NCI-H1105 (cell line): ENCODE measurements around the gene FCGR3B.
"Not testable (repeated sequence)": the region's sequence is repeated elsewhere in the genome, so short reads cannot be mapped to it uniquely, and the experiment has no call there.

Source experiments
- DNase-seq: peaks from one replicate; lab custom pipeline; 2025; lab: John Stamatoyannopoulos, UW

FCGR3B gene

DNA sequence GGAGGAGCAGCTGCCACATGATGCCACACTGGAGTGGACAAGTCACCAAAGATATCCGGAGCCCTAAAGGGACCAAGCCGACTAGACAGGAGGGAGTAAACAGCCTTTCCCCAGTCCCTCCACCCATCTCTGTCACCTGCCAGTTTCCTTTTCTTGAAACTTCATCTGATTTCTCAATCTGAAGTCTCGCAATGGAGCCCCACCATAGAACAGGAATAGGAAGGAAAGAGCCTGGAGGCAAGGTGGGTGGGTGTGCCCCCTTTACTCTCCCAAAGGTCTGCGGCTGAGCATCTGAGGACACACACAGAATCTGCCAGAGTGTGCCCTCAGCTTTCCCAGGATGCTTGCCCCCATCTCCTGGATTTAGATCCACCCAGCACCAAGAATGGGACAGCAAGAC lies at the start of gene FCGR3B:
Gene FCGR3B (minus strand): TSS at position 101 of the 400 bp plus-strand sequence. CDS start 82 bp downstream, at position 19.
- no peak for DNase-seq

DNA sequence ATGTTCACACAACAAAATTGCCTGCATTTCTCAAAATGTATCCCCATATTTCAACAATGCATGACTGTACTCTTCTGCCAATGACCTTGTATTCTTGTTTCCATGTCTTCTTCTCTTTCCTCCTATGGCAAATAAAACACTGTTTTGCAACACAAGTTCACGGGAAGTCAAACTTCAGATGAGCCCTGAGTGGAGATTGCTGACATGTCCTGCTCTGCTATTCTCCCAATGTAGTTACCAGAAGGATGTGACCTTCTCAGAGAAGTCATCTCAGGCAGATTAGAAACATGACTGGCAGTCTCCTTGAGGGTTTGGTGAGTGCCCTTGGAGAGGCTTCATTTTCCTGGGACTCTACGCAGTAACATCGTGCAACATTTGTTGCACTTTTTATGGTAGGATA lies 47.5 kb upstream of the FCGR3B start:
- DNase-seq = no peak

DNA sequence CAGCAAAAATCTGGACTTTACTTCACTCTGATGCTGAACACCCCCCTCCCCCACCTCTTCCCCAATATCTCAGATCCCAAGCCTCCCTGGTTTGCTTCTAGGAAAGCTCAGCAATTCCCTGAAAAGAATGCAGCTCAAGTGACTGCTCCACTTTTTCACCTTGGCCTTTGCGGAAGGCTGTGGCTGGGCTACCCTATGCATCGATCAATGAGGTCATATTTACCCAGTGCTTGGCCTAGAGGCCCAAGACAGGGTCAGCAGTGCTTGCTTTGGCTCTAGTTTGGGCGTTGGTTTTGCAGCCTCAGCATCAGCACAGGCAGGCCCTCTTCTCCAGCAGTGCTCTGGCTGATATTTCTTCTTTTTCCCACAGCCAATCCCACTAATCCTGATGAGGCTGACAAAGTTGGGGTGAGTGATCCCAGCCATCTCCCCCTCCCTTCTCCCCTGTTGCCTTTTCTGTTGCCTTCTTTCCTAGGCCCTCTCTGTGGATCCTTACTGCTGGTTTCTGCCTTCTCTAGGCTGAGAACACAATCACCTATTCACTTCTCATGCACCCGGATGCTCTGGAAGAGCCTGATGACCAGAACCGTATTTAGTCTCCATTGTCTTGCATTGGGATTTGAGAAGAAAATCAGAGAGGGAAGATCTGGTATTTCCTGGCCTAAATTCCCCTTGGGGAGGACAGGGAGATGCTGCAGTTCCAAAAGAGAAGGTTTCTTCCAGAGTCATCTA lies 46.1 kb upstream of the FCGR3B start:
- no peak for DNase-seq

DNA sequence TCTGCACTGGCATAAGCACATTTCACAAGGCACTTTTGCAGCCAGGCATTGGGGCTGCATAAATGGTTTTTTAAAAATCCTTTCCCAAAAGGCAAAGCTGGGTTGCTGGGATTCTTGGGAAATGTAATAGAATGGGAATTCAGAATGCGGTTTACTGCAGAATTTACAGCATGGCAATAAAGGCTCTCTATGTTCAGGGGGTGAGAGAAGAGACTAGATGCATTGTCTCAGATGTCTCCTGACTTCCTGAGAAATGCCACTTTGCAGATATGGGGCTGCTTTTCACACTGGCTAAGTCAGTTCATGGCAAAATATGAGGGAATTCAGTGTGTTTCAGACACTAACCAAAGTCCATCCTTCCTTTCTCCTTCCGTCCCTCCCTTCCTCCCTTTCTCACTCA lies 45.5 kb upstream of the FCGR3B start:
- DNase-seq = no peak

DNA sequence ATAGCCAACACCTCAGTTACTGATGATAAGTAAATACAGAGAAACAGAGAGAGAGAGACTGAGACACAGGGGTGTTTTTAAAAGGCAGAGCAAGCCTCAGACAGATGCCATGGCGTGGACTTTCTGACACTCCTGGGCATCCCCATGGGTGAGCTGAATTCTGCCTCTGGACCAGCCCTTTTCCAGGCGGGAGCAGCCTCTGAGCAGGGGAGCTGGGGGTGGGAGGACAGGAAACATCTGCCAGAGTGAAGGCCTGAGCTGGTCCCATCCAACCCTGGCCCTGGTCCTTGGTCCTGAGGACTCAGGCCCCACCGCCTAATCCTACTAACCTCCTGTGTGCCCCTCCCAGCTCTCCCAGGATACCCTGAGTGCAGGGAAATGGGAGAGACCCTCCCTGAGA lies 43.9 kb upstream of the FCGR3B start:
- not testable (repeated sequence) for DNase-seq

DNA sequence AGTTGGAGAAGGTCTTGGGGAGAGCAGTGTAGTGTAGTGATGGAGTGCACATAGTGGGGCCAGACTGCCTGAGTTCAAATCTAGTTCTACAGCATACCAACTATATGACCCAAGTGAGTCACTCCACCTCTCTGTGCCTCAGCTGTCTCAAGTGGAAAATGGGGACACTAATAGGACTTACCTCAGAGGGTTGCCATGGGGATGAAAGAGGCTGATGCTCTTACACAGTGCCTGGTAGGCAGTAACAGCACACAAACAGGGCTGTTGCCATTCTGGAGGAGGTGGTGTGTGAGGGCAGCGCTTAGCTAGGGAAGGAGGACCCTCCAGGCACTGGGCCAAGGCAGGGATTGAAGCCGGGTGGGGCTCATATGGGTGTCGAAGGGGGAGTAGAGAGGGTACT lies 43.5 kb upstream of the FCGR3B start:
- DNase-seq = not testable (repeated sequence)

DNA sequence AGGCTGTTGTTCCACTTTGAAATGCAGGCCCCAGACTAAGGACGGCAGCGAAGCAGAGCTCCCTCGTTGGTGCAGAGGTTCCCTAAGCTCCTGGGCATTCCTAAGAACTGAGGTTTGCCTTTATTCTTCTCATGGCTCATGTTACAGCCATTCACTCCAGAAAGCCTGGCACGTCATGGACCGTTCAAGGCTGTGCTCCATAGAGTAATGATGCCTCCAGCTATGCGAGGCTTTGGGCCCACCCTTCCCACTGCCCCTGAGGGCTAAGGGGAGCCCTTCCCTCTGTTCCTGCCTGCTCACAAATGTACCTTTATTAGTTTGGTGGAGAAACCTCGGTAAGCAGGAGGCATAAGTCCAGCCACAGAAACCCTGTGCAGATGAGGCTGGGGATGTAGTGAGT lies 42.5 kb upstream of the FCGR3B start:
- not testable (repeated sequence) for DNase-seq

DNA sequence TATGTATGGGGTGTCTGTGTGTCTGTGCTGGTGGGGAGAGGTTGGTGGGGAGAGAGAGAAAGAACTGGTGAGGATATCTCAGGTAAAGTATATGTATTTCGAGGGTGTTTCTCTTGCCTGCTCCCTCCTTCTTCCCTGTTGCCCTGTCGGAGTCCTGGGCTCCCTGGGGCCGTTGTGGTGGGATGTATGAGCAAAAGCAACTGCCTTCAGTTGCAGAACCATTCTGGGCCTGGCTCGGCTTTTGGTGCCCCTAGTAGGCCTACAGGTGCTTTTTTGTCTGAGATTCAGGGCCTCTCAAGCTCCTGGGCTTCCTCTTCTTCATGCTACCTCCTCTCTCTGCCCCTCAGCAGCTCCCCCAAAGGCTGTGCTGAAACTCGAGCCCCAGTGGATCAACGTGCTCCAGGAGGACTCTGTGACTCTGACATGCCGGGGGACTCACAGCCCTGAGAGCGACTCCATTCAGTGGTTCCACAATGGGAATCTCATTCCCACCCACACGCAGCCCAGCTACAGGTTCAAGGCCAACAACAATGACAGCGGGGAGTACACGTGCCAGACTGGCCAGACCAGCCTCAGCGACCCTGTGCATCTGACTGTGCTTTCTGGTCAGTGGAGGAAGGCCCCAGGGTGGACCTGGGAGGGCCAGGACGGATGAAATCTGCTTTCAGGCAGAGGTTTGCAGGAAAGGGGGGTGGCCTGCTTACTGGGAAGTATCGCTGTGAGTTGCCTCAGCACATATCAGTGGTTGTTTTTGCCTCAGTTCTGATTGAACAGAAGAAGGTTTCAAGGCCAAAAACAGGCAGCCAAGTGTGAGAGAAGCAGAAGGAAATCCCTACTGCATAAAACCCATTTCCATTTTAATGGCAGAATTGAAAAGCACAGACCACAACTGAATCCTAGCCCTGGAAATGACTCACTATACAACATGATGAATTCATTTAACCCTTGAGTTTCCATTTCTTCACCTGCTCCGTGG lies 40.4 kb upstream of the FCGR3B start:
- DNase-seq = not testable (repeated sequence)

DNA sequence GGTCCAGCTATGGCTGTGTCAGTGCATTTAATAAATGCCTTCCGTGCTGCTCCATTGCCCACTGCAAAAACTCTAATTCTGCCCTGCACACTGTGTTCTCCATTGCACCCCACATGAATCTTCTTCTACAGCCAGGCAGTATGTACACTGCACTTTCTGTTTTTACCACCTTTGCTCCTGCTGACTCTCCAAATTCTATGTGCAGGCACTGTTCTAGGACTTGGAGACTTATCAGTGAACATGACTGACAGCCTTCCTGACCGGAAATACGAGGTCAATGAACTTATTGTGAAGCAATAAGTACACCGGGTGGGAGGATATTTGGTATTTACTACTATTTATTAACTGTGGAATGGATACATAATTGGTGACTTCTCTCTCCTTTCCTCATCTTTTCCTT lies 33.7 kb upstream of the FCGR3B start:
- DNase-seq = not testable (repeated sequence)

DNA sequence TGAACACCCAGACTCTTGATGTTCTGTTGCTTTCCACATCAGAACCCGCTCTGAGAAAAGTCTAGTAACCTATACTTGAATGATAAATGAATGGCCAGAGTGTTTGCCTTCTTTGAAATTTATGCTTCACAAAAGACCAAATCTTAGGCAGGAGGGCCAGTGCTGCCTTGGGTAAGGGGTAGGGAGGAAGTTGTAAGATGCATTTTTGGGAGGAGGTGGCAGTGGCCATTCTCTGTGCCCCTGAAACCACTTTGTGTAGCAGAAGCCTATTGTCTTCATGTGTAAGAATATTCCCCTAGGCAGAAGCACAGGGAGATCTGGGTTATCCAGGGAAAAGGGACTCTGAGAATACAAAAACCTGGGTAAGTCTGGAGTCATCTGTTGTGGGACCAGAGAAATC lies 32.6 kb upstream of the FCGR3B start:
- not testable (repeated sequence) for DNase-seq

DNA sequence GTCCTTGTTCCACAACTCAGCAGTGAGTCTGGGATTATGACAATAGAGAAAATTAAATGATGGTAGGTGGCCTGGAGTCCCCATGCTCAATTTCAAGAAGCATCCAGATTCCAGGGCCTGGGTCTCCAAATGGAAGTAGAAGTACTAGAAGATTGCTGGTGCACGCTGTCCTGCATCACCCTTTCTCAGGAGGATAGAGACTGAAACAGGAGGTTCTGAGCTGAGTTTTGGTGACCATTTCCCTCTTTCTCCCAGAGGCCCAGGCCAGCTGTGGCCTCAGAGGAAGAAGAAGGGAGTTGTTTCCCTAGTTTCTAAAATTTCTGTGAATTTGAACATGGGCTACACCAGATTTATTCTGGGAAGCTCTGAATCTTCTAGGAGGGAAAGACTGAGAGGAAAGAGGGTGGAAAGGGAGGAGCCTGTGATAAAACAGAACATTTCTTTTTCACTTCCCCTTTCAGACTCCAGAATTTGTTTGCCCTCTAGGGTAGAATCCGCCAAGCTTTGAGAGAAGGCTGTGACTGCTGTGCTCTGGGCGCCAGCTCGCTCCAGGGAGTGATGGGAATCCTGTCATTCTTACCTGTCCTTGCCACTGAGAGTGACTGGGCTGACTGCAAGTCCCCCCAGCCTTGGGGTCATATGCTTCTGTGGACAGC lies 31.8 kb upstream of the FCGR3B start, which contains the start of gene FCGR2B:
Gene FCGR2B (plus strand): TSS at position 460 of the 656 bp plus-strand sequence. CDS start 99 bp downstream, at position 559.
- DNase-seq = not testable (repeated sequence)

DNA sequence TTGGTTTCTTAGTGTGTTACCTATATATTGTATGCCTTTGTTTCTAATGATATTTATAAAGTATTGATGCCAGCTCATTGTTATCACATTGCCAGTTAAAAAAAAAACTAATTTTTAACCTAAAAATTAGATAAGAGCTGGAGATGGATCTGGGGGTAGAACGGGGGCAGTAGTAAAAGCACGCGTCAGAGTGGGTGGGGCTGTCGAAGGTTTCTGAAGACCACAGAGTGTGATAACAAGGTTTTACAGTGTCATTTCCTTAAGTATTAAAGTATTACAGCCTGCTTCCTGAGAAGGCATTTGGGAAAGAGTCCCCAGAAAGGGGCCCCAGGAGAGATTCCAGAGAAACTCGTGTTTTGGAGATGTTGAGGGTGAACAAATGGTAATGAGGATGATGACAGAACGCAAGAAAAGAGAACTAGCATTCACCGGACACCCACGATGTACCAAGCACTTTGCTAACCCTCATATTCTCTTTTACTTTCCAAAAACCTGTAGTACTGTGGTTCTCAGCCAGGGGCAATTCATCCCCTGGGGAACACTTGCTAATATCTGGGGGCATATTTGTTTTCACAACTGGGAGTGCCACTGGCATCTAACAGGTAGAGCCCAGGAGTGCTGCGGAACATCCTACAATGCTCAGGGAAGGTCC lies 30.8 kb upstream of the FCGR3B start:
- DNase-seq = not testable (repeated sequence)

DNA sequence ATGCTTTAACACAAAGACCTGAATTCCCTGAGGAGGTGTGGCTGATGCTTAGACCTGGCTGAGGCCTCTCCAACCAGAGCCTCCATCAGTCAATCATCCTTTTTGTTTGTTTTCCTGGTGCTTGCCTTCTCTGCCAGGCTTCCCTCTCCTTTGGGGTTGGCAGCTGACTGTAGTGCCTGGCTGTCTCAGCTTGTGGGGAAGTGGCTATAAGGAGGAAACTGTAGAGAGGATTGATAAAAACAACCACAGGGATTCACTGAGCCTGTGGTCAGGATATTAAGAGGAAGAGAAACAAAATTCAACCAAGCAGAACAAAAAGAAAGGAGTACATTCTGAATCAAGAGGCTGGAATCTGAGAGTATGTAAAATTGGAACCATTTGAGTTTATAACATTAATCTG lies 27.5 kb upstream of the FCGR3B start:
- not testable (repeated sequence) for DNase-seq

DNA sequence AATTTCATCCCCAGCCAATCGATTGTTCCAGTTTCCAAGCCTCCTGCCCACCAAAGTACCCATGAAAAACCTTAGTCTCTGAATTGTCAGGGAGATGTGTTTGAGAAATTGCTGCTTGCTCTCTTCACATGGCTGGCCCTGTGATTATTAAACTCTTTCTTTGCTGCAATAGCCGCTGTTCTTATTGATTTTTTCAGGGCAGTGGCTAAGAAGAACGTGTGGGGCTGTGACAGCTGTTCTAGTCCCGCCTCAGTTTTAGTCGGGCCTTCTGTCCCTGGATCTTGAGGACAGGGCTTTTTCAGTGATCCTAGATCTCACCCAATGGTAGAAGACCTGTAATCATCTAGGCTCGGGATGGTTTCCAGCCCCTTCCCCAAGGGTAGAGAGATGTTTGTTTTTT lies 23.0 kb upstream of the FCGR3B start:
- DNase-seq = not testable (repeated sequence)

DNA sequence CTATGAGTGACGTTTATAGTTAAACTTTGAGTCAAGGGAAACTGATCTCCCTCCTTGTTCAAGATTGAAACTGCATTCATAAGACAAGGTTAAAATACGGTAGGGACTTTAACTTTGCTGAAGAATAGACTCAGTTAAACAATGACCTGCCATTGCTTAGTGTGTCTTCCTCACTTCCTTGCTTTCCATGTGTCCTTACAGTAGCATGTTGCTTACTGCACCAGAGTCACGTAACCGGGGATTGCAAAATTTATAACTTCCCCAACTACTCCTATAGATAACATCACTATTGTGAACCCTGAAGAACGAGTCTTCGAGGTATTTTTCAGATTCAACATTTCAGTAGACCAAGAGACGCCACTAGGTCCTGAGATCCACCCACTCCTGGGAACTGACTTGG lies 22.6 kb upstream of the FCGR3B start:
- DNase-seq = not testable (repeated sequence)

DNA sequence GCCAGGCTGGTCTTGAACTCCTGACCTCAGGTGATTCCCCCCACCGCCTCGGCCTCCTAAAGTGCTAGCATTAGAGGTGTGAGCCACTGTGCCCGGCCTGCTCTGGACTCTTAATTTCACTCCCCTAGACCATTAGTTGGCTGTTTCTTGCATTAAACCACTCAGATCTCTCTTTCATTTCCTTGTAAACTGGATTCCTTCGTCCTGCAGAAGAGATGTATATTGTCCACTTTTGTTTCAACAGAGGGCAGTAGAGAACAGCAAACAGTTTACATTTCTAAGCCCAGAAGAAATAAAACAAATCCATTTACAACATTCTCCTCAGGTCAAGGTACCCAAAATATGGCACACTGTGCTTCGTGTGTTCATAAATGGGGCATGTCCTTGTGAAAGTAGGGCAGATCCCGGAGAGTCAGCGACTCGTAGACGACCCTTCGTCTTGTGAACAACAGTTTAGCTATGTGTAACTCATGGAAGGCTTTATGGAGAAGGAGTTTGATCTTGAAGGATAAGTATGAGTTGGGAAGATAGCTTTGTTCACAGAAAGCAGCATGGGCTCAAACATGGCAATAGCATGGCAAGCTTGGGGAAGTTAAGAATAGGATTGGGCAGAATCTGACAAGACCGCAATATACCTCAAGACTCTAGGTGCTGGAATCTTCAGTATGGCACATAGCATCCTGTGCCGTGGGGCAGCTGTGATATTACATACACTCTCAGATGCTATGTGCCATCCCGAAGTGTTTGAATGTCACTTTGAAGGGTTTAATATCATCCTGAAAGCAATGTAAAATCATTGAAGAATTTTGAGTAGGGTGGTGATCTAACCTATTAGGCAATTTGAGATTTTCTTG lies 16.8 kb upstream of the FCGR3B start:
- DNase-seq = not testable (repeated sequence)

DNA sequence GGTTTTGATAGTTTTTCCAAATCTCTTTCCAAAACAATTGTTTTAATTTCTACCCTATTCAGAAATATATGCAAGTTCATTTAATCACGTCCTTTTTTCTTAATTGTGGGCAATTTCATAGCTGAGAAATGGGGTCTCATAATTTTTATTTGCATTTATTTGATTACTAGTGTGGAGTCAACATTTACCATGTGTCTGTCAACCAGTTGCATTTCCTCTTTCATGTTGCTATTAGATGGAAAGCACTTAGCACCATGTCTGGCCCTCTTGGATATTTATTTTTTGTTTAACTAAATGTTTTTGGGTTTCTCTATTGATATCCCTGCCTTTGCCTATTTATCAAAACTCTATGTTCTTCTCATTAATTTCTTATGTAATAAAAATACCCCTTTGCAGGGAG lies 13.9 kb upstream of the FCGR3B start:
- not testable (repeated sequence) for DNase-seq

DNA sequence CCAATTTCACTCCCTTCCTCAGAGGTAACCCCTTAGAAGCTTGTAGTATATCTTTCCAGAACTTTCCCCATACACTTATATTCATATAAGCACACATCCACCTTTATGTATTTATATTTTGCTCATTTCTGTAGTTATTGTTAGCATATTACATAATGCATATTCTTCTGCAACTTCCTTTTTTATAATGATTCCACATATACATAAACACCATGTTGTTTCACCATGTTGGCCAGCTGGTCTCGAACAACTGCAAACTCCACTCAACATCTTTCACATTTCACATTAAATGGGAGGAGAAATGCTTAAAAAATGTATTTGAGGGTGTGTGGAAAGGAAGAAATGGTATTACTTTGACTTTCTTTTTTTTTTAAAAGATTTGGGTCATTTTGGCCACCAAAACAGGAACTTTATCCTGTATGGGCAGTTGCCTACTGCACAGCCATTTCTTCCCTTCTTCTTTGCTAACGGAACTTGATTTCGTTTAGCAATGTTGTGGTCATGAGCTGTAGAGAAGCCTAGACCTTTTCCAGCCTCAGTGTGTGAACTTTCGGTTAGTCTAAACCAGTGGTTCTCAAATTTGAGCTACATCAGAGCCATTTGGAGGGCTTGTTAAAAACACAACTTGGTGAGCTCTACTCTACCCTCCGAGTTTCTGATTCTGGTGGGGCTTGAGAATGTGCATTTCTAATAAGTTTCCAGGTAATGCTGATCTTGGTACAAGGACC lies 12.7 kb upstream of the FCGR3B start:
- DNase-seq = not testable (repeated sequence)

DNA sequence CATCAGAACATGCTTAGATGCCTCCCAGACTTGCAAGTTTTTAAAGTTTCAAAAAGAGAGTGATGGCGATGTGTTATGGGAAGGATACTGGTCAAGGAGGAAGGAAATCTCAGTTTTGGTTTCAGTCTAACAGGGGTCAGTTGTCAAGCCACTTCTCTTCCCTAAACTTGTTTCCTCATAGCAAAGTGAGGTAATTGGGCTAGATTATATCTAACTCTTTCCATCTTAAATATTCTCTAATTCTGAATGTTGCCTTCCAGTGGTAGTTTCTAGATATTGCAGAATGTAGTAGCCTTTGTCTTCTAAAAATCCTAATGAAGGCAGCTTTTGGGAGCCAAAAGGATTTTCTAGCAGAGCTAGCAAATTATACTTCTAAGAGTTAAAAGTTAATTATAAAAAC lies 11.7 kb upstream of the FCGR3B start:
- not testable (repeated sequence) for DNase-seq

DNA sequence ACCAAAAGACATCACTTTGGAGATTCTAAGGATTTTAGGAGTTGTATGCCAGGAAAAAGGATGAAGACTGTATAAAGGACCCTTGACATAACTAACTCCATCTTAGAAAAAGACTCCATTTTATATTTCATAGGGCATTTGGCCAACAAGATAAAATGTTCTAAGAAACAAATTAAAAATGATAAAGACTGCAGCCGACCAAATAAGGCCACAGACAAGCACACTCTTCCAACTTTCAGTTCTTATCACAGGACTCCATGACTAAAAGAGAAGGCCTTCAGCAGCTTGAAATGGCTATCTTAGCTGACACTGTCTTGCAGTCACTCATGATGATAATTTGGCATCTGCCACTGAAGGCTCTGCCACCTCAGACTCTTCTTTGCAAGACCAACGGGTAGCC lies 8.2 kb upstream of the FCGR3B start:
- not testable (repeated sequence) for DNase-seq
